IPS-20b (cell line): ENCODE measurements around the gene KIF18A.

ENCODE experiments used
- H3K27ac ChIP-seq: one replicate; pipeline ENCODE4 v1.5.1; 2013; ENCODE audit warnings: low read length
- H3K27me3 ChIP-seq: 2 replicates; pipeline ENCODE4 v1.6.1; 2013; ENCODE audit warnings: mild to moderate bottlenecking, low read length, inconsistent platforms; ENCODE audit not compliant: insufficient read depth
- H3K36me3 ChIP-seq: 2 replicates; pipeline ENCODE4 v1.6.1; 2013; ENCODE audit warnings: low read depth, mild to moderate bottlenecking, inconsistent platforms, low read length, moderate library complexity; ENCODE audit not compliant: insufficient read depth
- H3K4me1 ChIP-seq: 2 replicates; pipeline ENCODE4 v1.6.1; 2013; ENCODE audit warnings: mild to moderate bottlenecking, control low read depth, inconsistent platforms, low read length, moderate library complexity; ENCODE audit not compliant: insufficient read depth
- H3K4me3 ChIP-seq: 2 replicates; pipeline ENCODE4 v1.5.1; 2013; ENCODE audit warnings: mild to moderate bottlenecking, low read length, inconsistent platforms
- H3K9ac ChIP-seq: 2 replicates; pipeline ENCODE4 v1.6.1; 2013; ENCODE audit warnings: low read depth, mild to moderate bottlenecking, inconsistent platforms, low read length, moderate library complexity
- H3K9me3 ChIP-seq: 2 replicates; pipeline ENCODE4 v1.6.1; 2013; ENCODE audit warnings: mild to moderate bottlenecking, low read depth, low read length, inconsistent platforms; ENCODE audit not compliant: insufficient read depth

The KIF18A gene

DNA sequence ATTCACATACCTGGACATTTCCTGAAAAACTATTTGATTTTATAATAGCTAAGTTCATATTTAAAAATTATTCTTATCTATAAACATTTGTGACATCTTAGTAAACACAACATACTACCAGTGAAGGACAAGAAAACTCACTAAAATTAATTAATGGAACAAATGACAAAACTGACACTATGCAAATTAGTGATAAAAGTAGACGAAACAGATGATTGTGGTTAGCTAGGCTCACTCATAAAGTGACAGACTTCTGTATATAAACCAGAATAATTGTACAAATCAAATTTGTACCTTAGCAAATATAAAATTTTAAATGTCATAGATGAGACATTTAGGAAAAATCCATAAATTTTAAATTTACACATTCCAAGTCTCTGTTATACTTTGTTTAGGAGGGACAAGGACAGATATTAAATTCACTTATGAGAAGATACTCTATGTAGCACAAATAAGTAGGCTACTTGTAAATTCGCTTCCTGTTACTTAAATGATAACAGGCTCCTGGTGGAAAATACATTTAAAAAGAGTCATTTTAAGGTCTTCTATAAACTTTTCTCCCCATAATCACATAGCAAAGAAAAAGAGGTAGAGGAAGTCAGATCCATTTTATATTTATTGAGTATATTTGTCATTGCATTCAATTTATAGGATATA, 81.2 kb downstream of the KIF18A start:
- no peaks in the 10 kb centered on the region for H3K4me1 ChIP-seq
- no peaks in the 10 kb centered on the region for H3K27me3 ChIP-seq
- H3K9me3 ChIP-seq, result no peaks in the 10 kb centered on the region
- no peak overlapping the region for H3K4me3 ChIP-seq
- H3K36me3 ChIP-seq, result peaks cover 20% of the 10 kb centered on the region
- no peak overlapping the region for H3K27ac ChIP-seq
- H3K9ac ChIP-seq, result no peak overlapping the region

GRCh38 chr11:28017816-28018215, 90.1 kb downstream of the KIF18A start:
- Histone ChIP-seq H3K9ac (no peak overlapping the region), H3K27ac (no peak overlapping the region), H3K36me3 (peaks cover 17% of the 10 kb centered on the region), H3K27me3 (no peaks in the 10 kb centered on the region), H3K9me3 (no peaks in the 10 kb centered on the region), H3K4me1 (no peaks in the 10 kb centered on the region), H3K4me3 (no peak overlapping the region)

DNA sequence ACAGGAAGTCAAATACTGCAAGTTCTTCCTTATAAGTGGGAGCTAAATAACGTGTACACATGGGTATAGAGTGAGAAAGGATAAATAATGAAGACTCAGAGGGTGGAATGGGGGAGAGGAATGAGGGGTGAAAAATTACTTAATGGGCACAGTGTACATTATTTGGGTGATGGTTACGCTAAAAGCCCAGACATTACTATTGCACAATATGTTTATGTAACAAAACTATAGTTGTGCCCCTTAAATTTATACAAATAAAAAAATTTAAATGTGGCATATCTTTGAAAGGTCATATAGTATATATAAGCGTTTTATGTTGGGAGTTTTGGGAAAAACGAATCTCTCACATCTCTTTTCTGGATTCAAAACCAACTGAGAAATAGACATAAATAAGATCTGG, 96.1 kb downstream of the KIF18A start:
- Histone ChIP-seq H3K4me3 (no peak overlapping the region), H3K9me3 (no peaks in the 10 kb centered on the region), H3K27ac (no peak overlapping the region), H3K27me3 (no peaks in the 10 kb centered on the region), H3K4me1 (no peaks in the 10 kb centered on the region), H3K36me3 (no peaks in the 10 kb centered on the region), H3K9ac (no peak overlapping the region)

GRCh38 chr11:28009996-28010395, 98.0 kb downstream of the KIF18A start:
- no peaks in the 10 kb centered on the region for H3K4me1 ChIP-seq
- no peak overlapping the region for H3K9ac ChIP-seq
- H3K27me3 ChIP-seq, result no peaks in the 10 kb centered on the region
- no peak overlapping the region for H3K4me3 ChIP-seq
- H3K9me3 ChIP-seq, result no peaks in the 10 kb centered on the region
- H3K36me3 ChIP-seq, result no peaks in the 10 kb centered on the region
- H3K27ac ChIP-seq, result no peak overlapping the region

DNA sequence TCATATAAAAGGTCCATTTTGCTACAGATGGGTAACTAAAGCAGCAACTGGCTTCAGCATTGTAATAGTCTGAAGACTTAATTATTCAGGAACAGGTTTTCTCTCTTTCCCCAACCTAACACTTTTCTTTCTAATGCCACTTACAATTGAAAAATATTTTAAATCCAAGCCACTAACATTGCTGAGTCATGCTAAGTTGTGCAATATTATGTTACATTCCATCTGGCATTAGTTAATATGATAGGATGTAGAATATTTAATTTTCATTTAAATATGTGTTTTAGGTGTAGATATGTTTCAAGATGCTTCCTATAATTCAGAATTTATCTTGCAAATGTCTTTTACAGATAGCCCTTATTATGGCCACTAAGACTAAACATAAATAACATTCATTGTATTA, 98.6 kb downstream of the KIF18A start:
- H3K36me3 ChIP-seq, result no peaks in the 10 kb centered on the region
- H3K27me3 ChIP-seq, result no peaks in the 10 kb centered on the region
- no peak overlapping the region for H3K4me3 ChIP-seq
- no peaks in the 10 kb centered on the region for H3K4me1 ChIP-seq
- no peak overlapping the region for H3K27ac ChIP-seq
- H3K9me3 ChIP-seq, result no peaks in the 10 kb centered on the region
- H3K9ac ChIP-seq, result no peak overlapping the region

GRCh38 chr11:28003615-28004014, 104.3 kb downstream of the KIF18A start:
- Histone ChIP-seq H3K36me3 (0 out of 2 replicates have a peak, but pooled peaks cover 1% of the 10 kb centered on the region), H3K4me3 (no peak overlapping the region), H3K9me3 (peaks cover 47% of the 10 kb centered on the region), H3K4me1 (no peaks in the 10 kb centered on the region), H3K27ac (no peak overlapping the region), H3K27me3 (no peaks in the 10 kb centered on the region), H3K9ac (no peak overlapping the region)

GRCh38 chr11:27998552-27998951, 109.4 kb downstream of the KIF18A start:
- Histone ChIP-seq H3K4me3 (no peak overlapping the region), H3K27ac (no peak overlapping the region), H3K36me3 (0 out of 2 replicates have a peak, but pooled peaks cover 3% of the 10 kb centered on the region), H3K27me3 (no peaks in the 10 kb centered on the region), H3K4me1 (no peaks in the 10 kb centered on the region), H3K9ac (no peak overlapping the region), H3K9me3 (peaks cover 44% of the 10 kb centered on the region)

DNA sequence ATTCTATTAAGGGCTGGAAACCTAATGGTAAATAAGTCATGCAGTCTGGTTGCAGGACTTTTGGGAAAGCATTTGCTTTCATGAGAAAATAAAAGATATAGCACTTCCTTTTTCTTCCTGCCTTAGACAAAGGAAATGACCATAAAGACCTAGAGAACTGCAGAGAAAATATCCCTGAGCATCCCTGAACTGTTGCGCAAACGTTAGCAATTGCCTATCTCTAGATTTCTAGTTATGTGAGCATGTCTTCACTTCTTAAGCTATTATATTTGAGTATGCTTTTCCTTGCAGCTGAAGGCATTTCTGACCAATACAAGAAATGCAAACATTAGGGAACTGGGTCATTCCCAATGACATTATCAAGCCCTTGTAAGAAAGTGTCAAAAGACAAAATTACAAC, 110.6 kb downstream of the KIF18A start:
- Histone ChIP-seq H3K27ac (no peak overlapping the region), H3K9me3 (peaks cover 32% of the 10 kb centered on the region), H3K4me1 (no peaks in the 10 kb centered on the region)

DNA sequence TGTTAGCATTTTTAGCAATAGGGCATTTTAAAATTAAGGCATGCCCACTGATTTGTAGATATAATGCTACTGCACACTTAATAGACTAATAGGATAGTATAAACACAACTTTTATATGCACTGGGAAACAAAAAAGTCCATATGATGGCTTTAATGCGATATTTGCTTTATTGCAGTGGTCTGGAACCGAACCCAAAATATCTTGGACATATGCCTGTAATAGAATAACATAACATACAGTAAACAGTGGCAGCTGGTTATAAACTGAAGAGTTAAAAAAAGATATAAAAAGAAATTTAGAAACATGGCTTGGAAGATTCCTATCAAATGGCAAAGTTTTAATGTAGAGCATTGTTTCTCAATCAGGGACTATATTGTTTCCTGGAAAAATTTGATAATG, 111.9 kb downstream of the KIF18A start:
- H3K9ac ChIP-seq, result no peak overlapping the region
- H3K27me3 ChIP-seq, result no peaks in the 10 kb centered on the region
- no peaks in the 10 kb centered on the region for H3K4me1 ChIP-seq
- H3K36me3 ChIP-seq, result 0 out of 2 replicates have a peak, but pooled peaks cover 3% of the 10 kb centered on the region
- H3K27ac ChIP-seq, result no peak overlapping the region
- H3K9me3 ChIP-seq, result peaks cover 19% of the 10 kb centered on the region
- no peak overlapping the region for H3K4me3 ChIP-seq

More for the DNA sequence above, 110.6 kb downstream of the KIF18A start:
- Histone ChIP-seq H3K9ac (no peak overlapping the region), H3K27me3 (no peaks in the 10 kb centered on the region), H3K4me3 (no peak overlapping the region), H3K36me3 (0 out of 2 replicates have a peak, but pooled peaks cover 3% of the 10 kb centered on the region)

DNA sequence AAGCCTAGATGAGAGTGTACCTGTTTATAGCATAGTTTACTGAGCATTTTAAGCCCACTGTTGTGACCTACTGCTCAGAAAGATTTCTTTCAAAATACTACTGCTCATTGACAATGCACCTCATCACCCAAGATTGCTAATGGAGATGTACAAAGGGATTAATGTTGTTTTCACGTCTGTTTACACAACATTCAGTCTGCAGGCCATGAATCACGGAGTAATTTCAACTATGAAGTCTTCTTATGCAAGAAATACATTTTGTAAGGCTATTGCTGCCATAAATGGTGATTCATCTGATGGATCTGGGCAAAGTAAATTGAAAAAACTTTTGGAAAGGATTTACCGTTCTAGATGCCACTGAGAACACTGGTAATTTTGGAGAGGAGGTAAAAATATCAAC, 112.9 kb downstream of the KIF18A start:
- H3K27ac ChIP-seq, result no peak overlapping the region
- 0 out of 2 replicates have a peak, but pooled peaks cover 3% of the 10 kb centered on the region for H3K36me3 ChIP-seq
- no peaks in the 10 kb centered on the region for H3K4me1 ChIP-seq

DNA sequence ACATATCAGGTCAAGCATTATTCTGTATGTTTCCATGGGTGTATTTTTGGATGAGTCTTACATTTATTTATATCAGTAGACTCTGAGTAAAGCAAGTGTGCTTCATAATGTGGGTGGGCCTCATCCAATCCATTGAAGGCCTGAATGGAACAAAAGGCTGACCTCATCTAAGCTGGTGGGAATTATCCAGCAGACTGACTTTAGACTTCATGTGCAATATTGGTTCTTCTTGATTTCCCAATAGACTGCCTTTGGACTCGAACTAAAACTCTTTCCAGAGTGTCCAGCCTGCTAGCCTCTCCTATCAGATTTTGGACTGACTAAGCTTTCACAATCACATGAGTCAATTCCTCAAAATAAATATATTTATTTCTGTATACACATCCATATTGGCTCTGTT, 116.2 kb downstream of the KIF18A start:
- Histone ChIP-seq H3K9me3 (no peaks in the 10 kb centered on the region), H3K27ac (no peak overlapping the region), H3K27me3 (no peaks in the 10 kb centered on the region), H3K4me3 (no peak overlapping the region), H3K4me1 (no peaks in the 10 kb centered on the region), H3K9ac (no peak overlapping the region), H3K36me3 (no peaks in the 10 kb centered on the region)

More for the DNA sequence above, 112.9 kb downstream of the KIF18A start:
- H3K9ac ChIP-seq, result no peak overlapping the region
- peaks cover 12% of the 10 kb centered on the region for H3K9me3 ChIP-seq
- no peaks in the 10 kb centered on the region for H3K27me3 ChIP-seq
- no peak overlapping the region for H3K4me3 ChIP-seq

DNA sequence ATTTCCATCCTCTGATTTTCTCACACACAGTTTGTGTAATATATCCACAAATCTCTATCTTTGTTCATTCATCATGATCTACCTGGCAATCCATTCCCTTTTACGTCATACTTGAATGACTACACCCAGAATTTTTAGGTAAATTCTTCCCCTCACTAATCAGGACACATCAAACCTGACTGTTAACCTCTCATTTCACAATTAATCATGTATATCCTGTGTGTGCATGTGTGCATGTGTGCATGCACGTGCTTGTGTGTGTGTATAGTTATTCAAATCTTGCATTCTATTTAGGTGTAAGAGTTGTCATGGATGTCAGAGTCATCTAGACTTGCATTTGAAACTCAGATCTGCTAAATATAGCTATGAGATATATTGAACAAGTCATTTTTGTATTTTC, 130.4 kb downstream of the KIF18A start:
- no peak overlapping the region for H3K4me3 ChIP-seq
- H3K36me3 ChIP-seq, result no peaks in the 10 kb centered on the region
- H3K9me3 ChIP-seq, result no peaks in the 10 kb centered on the region
- H3K4me1 ChIP-seq, result no peaks in the 10 kb centered on the region
- no peak overlapping the region for H3K9ac ChIP-seq
- no peaks in the 10 kb centered on the region for H3K27me3 ChIP-seq
- no peak overlapping the region for H3K27ac ChIP-seq
